DOHH2 (cell line): ENCODE data around the gene RPAP2.

Experiments used
- CTCF ChIP-seq: fragments of 200-600 bp; sonication (generic); IDR thresholded peaks from one replicate; pipeline ENCODE4 v1.5.1; 2014; ENCODE audit warnings: antibody characterized with exemption, mild to moderate bottlenecking, low read depth, low read length; ENCODE audit not compliant: poor library complexity, severe bottlenecking
- EZH2phosphoT487 ChIP-seq: fragments of 200-600 bp; sonication (generic); IDR thresholded peaks from 2 replicates; pipeline ENCODE4 v1.6.1; 2017; ENCODE audit warnings: borderline replicate concordance, mild to moderate bottlenecking, antibody characterized with exemption, low read length, moderate library complexity, mixed read lengths

- TF ChIP-seq CTCF: no peak
- no peak for TF ChIP-seq EZH2phosphoT487
Observed at GRCh38 chr1:92306020-92306419, 7.2 kb downstream of the RPAP2 start.
